Esophagus squamous epithelium (tissue), 4 donors: ENCODE results near the gene DHRSX.

ENCODE experiments used
- CTCF ChIP-seq, 6 experiments: fragments of 450-650 bp in 4 of 6; fragments of 200-600 bp in 2 of 6; sonication (generic) in 2 of 6; IDR thresholded peaks; one replicate each; pipeline ENCODE4 v1.5.1; 2016 to 2019; ENCODE audit warnings: antibody characterized with exemption in 6 of 6, mild to moderate bottlenecking in 4 of 6, moderate library complexity in 4 of 6
- POLR2A ChIP-seq, 4 donors: fragments of 450-650 bp; IDR thresholded peaks; one replicate each; pipeline ENCODE4 v1.6.1; 2017; ENCODE audit warnings: antibody characterized with exemption in 4 of 4, mild to moderate bottlenecking in 4 of 4, moderate library complexity in 3 of 4

GRCh38 chrX:2408856-2409255, 91.9 kb downstream of the DHRSX start:
- TF ChIP-seq CTCF (IDR thresholded peaks at IDR 0.05) (no peak), POLR2A (IDR thresholded peaks at IDR 0.05) (no peak)
